GM04504 (cell line): ENCODE measurements around the gene OTUB2.

Experiments
- DNase-seq: peaks from one replicate; pipeline ENCODE4 v3.0.0-alpha.2; 2012; ENCODE audit warnings: low read depth

The OTUB2 gene

GRCh38 chr14:94021416-94022157 is 4.6 kb upstream of the OTUB2 start:
- DNase-seq = no peak

- DNase-seq = no peak
These were observed 3.4 kb upstream of the OTUB2 start for GRCh38 chr14:94022532-94023411.

GRCh38 chr14:94024549-94024948 is 1.6 kb upstream of the OTUB2 start:
- DNase-seq = no peak

- no peak for DNase-seq
These were observed 420 bp upstream of the OTUB2 start for GRCh38 chr14:94025720-94026119.

- no peak for DNase-seq
These were observed 839 bp downstream of the OTUB2 start for GRCh38 chr14:94026889-94027469.

- no peak for DNase-seq
These were observed 1.7 kb downstream of the OTUB2 start for GRCh38 chr14:94027566-94028449.

GRCh38 chr14:94028450-94028826 is 2.3 kb downstream of the OTUB2 start:
- DNase-seq = no peak

GRCh38 chr14:94029265-94029664 is 3.1 kb downstream of the OTUB2 start:
- no peak for DNase-seq

- no peak for DNase-seq
These were observed 3.6 kb downstream of the OTUB2 start for GRCh38 chr14:94029671-94030203.

GRCh38 chr14:94030571-94030970 is 4.4 kb downstream of the OTUB2 start:
- no peak for DNase-seq

- no peak for DNase-seq
These were observed 5.2 kb downstream of the OTUB2 start for GRCh38 chr14:94031161-94031882.

- no peak for DNase-seq
These were observed 5.7 kb downstream of the OTUB2 start for GRCh38 chr14:94031883-94032279.

GRCh38 chr14:94034886-94035285 is 8.7 kb downstream of the OTUB2 start:
- no peak for DNase-seq

- DNase-seq = peak; percentile 61
These were observed 10.4 kb downstream of the OTUB2 start for GRCh38 chr14:94036313-94037167.

GRCh38 chr14:94037954-94038353 is 11.8 kb downstream of the OTUB2 start:
- no peak for DNase-seq

- no peak for DNase-seq
These were observed 12.4 kb downstream of the OTUB2 start for GRCh38 chr14:94038510-94038909.

GRCh38 chr14:94038921-94039629 is 12.9 kb downstream of the OTUB2 start:
- no peak for DNase-seq

- DNase-seq = no peak
These were observed 14.1 kb downstream of the OTUB2 start for GRCh38 chr14:94040247-94040646.

- no peak for DNase-seq
These were observed 14.7 kb downstream of the OTUB2 start for GRCh38 chr14:94040796-94041195.
